Measurements from ENCODE around the gene MYO3B.

The MYO3B gene

DNA sequence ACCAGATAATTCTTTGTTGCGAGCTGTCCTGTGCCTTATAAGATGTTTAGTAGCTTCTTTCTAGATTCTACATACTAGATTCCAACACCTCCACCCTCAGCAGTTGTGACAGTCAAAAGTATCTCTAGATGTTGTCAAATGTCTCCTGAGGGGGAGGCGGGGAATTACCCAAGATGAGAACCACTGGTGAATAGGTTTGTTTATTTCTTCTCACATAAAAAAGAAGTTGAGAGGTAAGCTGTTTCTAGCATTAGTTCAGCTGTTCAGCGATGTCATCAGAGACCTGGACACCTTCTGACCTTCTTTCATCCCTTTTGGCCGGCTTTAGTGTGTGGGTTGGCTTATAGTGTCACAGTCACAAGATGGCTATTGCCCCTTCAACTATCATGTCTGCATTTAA lies 299.7 kb downstream of the MYO3B start:
- Histone ChIP-seq H2AFZ (ENCODE audit: low read depth, low read length) (no peak overlapping the region), H3K4me1 (ENCODE audit: low read length) (no peaks in the 10 kb centered on the region), H3K27ac (ENCODE audit: low read length) (no peak overlapping the region), H3K79me2 (ENCODE audit: low read length) (no peaks in the 10 kb centered on the region), H3K9me3 (ENCODE audit: insufficient read depth, low read length) (no peaks in the 10 kb centered on the region), H3K36me3 (replicated peaks; ENCODE audit: low read depth, low read length) (no peaks in the 10 kb centered on the region), H3K9ac (ENCODE audit: low read length) (no peak overlapping the region), H3K4me2 (ENCODE audit: low read length) (no peak overlapping the region), H3K4me3 (ENCODE audit: low read length) (no peak overlapping the region), H4K20me1 (ENCODE audit: insufficient read depth, low read length) (no peaks in the 10 kb centered on the region), H3K27me3 (ENCODE audit: low read depth, low read length) (no peaks in the 10 kb centered on the region)
- TF ChIP-seq, protein P1, sequence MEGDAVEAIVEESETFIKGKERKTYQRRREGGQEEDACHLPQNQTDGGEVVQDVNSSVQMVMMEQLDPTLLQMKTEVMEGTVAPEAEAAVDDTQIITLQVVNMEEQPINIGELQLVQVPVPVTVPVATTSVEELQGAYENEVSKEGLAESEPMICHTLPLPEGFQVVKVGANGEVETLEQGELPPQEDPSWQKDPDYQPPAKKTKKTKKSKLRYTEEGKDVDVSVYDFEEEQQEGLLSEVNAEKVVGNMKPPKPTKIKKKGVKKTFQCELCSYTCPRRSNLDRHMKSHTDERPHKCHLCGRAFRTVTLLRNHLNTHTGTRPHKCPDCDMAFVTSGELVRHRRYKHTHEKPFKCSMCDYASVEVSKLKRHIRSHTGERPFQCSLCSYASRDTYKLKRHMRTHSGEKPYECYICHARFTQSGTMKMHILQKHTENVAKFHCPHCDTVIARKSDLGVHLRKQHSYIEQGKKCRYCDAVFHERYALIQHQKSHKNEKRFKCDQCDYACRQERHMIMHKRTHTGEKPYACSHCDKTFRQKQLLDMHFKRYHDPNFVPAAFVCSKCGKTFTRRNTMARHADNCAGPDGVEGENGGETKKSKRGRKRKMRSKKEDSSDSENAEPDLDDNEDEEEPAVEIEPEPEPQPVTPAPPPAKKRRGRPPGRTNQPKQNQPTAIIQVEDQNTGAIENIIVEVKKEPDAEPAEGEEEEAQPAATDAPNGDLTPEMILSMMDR (IDR thresholded peaks at IDR 0.05; ENCODE audit: low read depth, low read length): no peak

- TF ChIP-seq, protein P1 (IDR thresholded peaks at IDR 0.05; ENCODE audit: low read depth, low read length): no peak
- TF ChIP-seq EZH2phosphoT487 (IDR thresholded peaks at IDR 0.05; ENCODE audit: low read depth): no peak
Measured at GRCh38 chr2:170481201-170481600, 303.3 kb downstream of the MYO3B start.

GRCh38 chr2:170484552-170484951 lies 306.6 kb downstream of the MYO3B start:
- Histone ChIP-seq H4K20me1 (ENCODE audit: insufficient read depth, low read length) (no peaks in the 10 kb centered on the region), H3K9ac (ENCODE audit: low read length) (no peak overlapping the region), H3K27ac (ENCODE audit: low read length) (no peak overlapping the region), H3K9me3 (ENCODE audit: insufficient read depth, low read length) (no peaks in the 10 kb centered on the region), H3K4me1 (ENCODE audit: low read length) (no peaks in the 10 kb centered on the region), H2AFZ (ENCODE audit: low read depth, low read length) (no peak overlapping the region), H3K27me3 (ENCODE audit: low read depth, low read length) (no peaks in the 10 kb centered on the region), H3K36me3 (replicated peaks; ENCODE audit: low read depth, low read length) (no peaks in the 10 kb centered on the region), H3K79me2 (ENCODE audit: low read length) (no peaks in the 10 kb centered on the region), H3K4me2 (ENCODE audit: low read length) (no peak overlapping the region), H3K4me3 (ENCODE audit: low read length) (no peak overlapping the region)
- TF ChIP-seq EZH2phosphoT487 (IDR thresholded peaks at IDR 0.05; ENCODE audit: low read depth): no peak
- TF ChIP-seq, protein P1 (IDR thresholded peaks at IDR 0.05; ENCODE audit: low read depth, low read length): no peak

More at GRCh38 chr2:170481201-170481600, 303.3 kb downstream of the MYO3B start:
- no peak overlapping the region for H2AFZ ChIP-seq (ENCODE audit: low read depth, low read length)
- no peak overlapping the region for H3K27ac ChIP-seq (ENCODE audit: low read length)
- no peak overlapping the region for H3K9ac ChIP-seq (ENCODE audit: low read length)
- no peak overlapping the region for H3K4me2 ChIP-seq (ENCODE audit: low read length)
- H3K4me3 ChIP-seq (ENCODE audit: low read length): no peak overlapping the region
- H3K4me1 ChIP-seq (ENCODE audit: low read length): no peaks in the 10 kb centered on the region
- H3K36me3 ChIP-seq (replicated peaks; ENCODE audit: low read depth, low read length): no peaks in the 10 kb centered on the region
- H3K79me2 ChIP-seq (ENCODE audit: low read length): no peaks in the 10 kb centered on the region
- H3K27me3 ChIP-seq (ENCODE audit: low read depth, low read length): no peaks in the 10 kb centered on the region
- H3K9me3 ChIP-seq (ENCODE audit: insufficient read depth, low read length): no peaks in the 10 kb centered on the region
- H4K20me1 ChIP-seq (ENCODE audit: insufficient read depth, low read length): no peaks in the 10 kb centered on the region

DNA sequence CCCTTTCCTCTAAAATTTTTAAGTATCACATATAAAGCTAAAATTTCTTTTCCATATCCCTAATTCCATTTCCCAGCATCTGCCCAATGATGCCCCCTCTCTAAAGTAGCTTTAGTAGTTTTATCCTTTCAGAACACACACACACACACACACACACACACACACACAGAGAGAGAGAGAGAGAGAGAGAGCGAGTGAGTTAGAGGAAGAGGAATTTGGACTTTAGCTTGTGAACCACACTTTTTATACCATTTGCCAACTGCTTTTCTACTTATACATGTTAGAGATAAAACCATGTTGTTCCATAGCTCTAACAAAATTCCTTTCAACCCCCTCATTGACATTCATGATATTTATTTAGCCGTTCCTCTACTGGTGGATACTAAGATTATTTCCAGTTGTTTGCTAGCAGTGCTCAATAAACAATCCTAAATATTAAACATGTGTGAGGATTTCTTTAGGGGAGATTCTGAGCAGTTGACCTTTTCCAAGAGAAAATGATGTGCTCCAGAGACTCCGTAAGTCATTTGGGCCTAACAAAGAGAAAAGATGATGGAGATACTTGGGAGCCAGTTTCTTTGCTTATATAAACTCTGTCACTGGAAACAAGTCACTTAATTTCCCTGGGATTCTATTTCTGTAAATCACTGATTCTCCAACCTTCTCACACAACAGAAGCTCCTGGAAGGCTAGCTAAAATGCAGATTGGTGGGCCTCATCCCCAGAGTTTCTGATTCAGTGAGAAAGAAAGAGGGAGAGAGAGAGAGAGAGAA lies 307.5 kb downstream of the MYO3B start:
- Histone ChIP-seq H3K4me1 (ENCODE audit: low read length) (no peaks in the 10 kb centered on the region), H4K20me1 (ENCODE audit: insufficient read depth, low read length) (no peaks in the 10 kb centered on the region), H3K27ac (ENCODE audit: low read length) (no peak overlapping the region), H3K4me2 (ENCODE audit: low read length) (no peak overlapping the region), H3K9ac (ENCODE audit: low read length) (no peak overlapping the region), H3K79me2 (ENCODE audit: low read length) (no peaks in the 10 kb centered on the region), H2AFZ (ENCODE audit: low read depth, low read length) (no peak overlapping the region), H3K4me3 (ENCODE audit: low read length) (no peak overlapping the region), H3K9me3 (ENCODE audit: insufficient read depth, low read length) (no peaks in the 10 kb centered on the region), H3K27me3 (ENCODE audit: low read depth, low read length) (no peaks in the 10 kb centered on the region), H3K36me3 (replicated peaks; ENCODE audit: low read depth, low read length) (no peaks in the 10 kb centered on the region)
- no peak for TF ChIP-seq EZH2phosphoT487 (IDR thresholded peaks at IDR 0.05; ENCODE audit: low read depth)
- TF ChIP-seq, protein P1 (IDR thresholded peaks at IDR 0.05; ENCODE audit: low read depth, low read length): no peak
